OCI-LY3 (cell line): ENCODE data around the gene CLK1.

Experiments
- CTCF ChIP-seq: fragments of 200-600, 300-600 bp; sonication (generic); IDR thresholded peaks from 2 replicates; pipeline ENCODE4 v1.5.1; 2014; ENCODE audit warnings: antibody characterized with exemption, low read length, low read depth
- EZH2phosphoT487 ChIP-seq: fragments of 200-600 bp; shearing (Covaris generic); IDR thresholded peaks from 2 replicates; pipeline ENCODE4 v1.6.1; 2018; ENCODE audit warnings: antibody characterized with exemption, mixed run types, low read depth

GRCh38 chr2:200888704-200889625 lies 24.5 kb upstream of the CLK1 start, which contains the start of the genes NIF3L1 and PPIL3:
- TF ChIP-seq CTCF (no peak), EZH2phosphoT487 (no peak)
